Ramos (cell line): ENCODE data around the gene WDR70.
"Not testable (repeated sequence)": the region's sequence is repeated elsewhere in the genome, so short reads cannot be mapped to it uniquely, and the experiment has no call there.

ENCODE experiments used
- in situ Hi-C: fragments of 300-500 bp; cut with MboI; formaldehyde crosslinking; loops from one replicate; pipeline ENCODE4 v1.14.3; 2022; ENCODE audit warnings: low sequenced_read_pairs; ENCODE audit not compliant: unreplicated experiment

WDR70 gene

DNA sequence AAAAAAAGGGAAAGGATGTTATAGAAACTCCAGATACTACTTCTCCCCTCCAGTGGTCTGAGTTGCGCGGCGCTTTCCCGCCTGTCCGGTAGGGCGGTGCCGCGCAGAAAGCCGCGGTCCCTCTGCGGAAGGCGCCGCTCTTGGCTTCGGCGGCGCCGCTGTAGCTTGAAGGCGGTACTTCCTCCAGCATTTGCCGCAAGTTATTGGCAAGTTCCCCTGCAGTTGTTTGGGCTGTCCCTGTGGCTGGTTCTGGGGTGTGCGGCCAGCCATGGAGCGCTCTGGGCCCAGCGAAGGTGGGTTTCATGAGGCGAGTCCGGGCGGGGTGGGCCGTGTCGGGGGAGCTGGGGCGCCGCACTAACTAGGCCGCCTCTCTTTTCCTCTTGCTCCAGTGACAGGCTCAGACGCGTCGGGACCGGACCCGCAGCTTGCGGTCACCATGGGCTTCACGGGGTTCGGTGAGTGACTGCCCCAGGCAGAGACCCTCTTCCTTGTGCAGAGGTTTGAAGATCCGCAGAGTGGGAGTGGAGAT lies at the start of gene WDR70:
Gene WDR70, plus strand, starts transcription at position 219 of the 529 bp plus-strand sequence. Its CDS starts 50 bp downstream, at position 269.
- in situ Hi-C loops = not testable (repeated sequence)

DNA sequence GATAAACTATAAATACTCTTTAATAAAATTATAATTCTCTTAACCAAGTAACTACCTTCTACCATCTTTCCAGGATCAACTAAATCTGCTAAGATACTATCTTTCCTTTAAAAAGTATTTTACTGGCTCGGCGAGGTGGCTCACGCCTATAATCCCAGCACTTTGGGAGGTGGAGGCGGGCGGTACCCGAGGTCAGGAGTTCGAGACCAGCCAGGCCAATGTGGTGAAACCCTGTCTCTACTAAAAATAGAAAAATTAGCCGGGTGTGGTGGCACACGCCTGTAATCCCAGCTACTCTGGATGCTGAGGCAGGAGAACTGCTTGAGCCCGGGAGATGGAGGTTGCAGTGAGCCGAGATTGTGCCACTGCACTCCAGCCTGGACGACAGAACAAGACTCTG lies 44.4 kb upstream of the WDR70 start:
- in situ Hi-C loops = not testable (repeated sequence)

DNA sequence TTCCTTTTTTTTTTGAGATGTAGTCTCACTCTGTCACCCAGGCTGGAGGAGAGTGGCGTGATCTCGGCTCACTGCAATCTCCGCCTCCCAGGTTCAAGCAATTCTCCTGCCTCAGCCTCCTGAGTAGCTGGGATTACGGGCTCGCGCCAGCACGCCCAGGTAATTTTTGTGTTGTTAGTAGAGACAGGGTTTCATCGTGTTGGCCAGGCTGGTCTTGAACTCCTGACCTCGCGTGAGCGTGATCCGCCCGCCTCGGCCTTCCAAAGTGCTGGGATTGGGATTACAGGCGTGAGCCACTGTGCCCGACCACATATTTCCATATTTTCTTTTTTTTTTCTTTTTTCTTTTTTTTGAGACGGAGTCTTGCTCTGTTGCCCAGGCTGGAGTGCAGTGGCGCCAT lies 36.4 kb upstream of the WDR70 start:
- in situ Hi-C loops = not testable (repeated sequence)

GRCh38 chr5:37355161-37355560 lies 24.0 kb upstream of the WDR70 start:
- in situ Hi-C loops = no loop called here

- in situ Hi-C loops = no loop called here
Observed at GRCh38 chr5:37370550-37370863, 8.6 kb upstream of the WDR70 start.

GRCh38 chr5:37370864-37371726 lies 8.0 kb upstream of the WDR70 start, which contains the start of gene NUP155:
Gene NUP155, minus strand, starts transcription at chr5:37371106. Its CDS starts 129 bp downstream, at chr5:37370977.
- in situ Hi-C loops = no loop called here

DNA sequence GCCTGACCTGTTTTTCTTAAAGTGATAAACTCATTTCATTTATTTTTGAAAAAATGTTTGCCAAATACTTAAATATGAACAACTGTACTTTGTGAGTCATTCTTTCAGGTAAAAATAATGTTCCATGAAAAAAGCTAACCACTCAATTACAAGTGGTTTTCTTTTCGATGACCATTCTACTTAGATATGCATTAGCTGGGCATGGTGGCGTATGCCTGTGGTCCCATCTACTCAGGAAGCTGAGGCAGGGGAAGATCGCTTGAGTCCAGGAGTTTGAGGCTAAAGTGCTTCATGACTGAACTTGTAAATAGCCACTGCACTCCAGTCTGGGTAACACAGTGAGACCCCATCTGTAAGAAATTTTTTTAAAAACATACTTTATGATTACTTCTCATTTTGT lies 4.0 kb upstream of the WDR70 start:
- in situ Hi-C loops = no loop called here

DNA sequence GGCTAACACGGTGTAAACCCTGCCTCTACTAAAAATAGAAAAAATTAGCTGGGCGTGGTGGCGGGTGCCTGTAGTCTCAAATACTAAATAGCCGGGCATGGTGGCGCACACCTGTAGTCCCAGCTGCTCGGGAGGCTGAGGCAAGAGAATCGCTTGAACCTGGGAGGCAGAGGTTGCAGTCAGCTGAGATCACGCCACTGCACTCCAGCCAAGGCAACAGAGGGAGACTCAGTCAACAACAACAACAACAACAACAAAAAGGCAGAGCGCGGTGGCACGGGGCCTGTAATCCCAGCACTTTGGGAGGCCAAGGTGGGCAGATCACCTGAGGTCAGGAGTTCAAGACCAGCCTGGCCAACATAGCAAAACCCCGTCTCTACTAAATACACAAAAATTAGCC lies 1.1 kb upstream of the WDR70 start:
- in situ Hi-C loops = not testable (repeated sequence)

DNA sequence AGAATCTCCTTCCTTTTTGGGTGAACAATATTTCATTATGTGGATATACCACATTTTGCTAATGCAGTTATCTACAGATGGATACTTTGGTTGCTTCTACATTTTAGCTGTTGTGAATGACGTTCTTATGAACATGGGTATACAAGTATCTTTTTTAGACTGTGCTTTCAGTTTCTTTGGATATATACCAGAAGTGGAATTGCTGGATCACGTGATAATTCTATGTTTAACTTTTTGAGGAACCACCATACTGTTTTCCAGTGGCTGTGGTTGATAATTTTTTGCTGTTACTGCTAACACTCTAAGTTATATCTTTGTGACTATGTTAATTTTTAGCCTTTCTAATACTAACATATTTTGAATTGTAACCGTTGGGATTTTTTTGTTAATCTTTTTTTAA lies 12.5 kb downstream of the WDR70 start:
- in situ Hi-C loops = no loop called here

DNA sequence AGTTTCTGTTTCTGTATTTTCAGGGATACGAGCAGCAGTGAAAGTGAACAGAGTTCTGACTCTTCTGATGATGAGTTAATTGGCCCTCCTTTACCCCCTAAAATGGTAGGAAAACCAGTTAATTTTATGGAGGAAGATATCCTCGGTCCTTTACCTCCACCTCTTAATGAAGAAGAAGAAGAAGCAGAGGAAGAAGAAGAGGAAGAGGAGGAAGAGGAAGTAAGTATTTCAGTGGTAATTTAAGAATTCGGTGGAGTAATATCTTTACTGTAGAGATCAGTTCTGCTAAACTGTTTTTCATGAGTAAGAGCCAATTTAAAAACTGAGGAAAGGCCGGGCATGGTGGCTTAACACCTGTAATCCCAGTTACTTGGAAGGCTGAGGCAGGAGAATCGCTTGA lies 17.2 kb downstream of the WDR70 start:
- in situ Hi-C loops = no loop called here

DNA sequence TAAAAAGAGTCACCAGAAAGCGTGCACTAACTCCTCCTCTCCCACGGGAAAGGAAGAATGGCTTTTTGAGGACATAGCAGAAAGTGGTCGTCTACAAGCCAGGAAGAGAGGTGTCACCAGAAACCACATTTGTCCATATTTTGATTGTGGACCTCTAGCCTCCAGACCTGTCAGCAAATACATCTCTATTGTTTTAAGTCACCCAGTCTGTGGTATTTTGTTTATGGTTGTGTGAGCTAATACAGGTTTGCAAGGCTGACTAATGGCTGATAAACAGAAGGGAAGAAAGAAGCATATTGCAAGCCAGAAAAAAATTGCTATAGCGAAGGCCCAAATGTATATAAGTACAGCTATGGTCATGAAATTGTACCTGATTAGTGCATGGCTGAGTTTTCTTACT lies 21.4 kb downstream of the WDR70 start:
- in situ Hi-C loops = loop anchor here (10.0 kb wide), 1 partner anchor 794 kb away; no protein-coding TSS in a partner anchor

DNA sequence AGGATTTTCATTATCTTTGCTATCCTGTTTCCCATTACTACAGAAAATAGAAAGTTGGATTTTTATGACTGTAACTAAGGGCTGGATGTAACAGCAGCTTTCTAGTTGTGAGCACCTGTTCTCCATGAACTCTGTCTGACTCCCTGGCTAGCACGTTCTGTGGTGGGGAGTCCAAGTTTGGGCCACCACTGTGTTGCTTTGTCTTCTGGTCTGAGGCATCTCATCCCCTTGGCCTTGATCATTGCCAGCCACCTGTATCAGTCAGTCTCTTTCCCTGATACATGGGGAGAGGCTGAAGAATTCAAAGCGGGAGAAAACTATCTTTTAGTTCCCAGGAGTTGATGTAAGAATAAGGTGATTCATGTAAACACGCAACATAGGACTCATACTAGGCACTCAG lies 33.4 kb downstream of the WDR70 start:
- in situ Hi-C loops = no loop called here

- in situ Hi-C loops = not testable (repeated sequence)
Observed at GRCh38 chr5:37415456-37415855, 36.3 kb downstream of the WDR70 start.

GRCh38 chr5:37417347-37417746 lies 38.2 kb downstream of the WDR70 start:
- in situ Hi-C loops = no loop called here

- in situ Hi-C loops = no loop called here
Observed at GRCh38 chr5:37424441-37424840, 45.3 kb downstream of the WDR70 start.

- in situ Hi-C loops = no loop called here
Observed at GRCh38 chr5:37428044-37428443, 48.9 kb downstream of the WDR70 start.

GRCh38 chr5:37435261-37435660 lies 56.1 kb downstream of the WDR70 start:
- in situ Hi-C loops = no loop called here

DNA sequence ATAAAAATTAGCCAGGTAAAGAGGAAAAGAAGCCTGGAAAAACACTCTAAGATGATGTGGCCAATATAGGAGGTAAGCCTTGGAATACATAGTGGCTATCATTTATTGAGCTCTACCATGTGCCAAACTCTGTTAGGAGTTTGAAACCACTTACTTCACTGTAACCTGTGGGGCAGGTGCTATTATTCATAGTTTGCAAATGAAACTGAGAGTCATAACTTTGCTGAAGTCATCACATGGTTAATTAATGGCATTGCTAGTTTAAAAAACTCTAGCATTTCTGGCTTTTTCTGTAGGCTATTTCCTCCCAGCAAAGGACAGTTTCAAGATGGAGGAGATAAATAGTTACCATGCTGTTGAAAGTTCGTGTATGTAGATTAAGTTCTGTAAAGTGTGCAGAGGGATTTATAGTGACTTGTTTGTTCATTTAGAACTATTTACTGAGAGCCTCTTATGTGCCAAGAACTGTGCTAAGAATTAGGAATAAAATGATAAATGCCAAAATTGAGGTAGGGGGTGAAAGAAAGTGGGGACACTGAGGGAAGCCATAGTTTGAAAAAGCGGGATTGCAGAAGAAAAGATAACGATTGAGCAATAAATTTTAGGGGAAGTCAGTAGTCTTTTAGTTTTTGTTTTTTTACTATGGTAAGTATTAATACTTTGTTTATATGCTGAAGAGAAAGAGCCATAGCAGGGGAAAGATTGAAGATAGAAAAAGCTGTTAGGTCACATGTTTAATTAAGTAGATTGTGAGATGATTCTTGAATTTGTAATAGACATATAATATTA lies 57.2 kb downstream of the WDR70 start:
- in situ Hi-C loops = no loop called here

- in situ Hi-C loops = no loop called here
Observed at GRCh38 chr5:37437711-37438110, 58.6 kb downstream of the WDR70 start.

GRCh38 chr5:37445783-37446182 lies 66.7 kb downstream of the WDR70 start:
- in situ Hi-C loops = not testable (repeated sequence)

DNA sequence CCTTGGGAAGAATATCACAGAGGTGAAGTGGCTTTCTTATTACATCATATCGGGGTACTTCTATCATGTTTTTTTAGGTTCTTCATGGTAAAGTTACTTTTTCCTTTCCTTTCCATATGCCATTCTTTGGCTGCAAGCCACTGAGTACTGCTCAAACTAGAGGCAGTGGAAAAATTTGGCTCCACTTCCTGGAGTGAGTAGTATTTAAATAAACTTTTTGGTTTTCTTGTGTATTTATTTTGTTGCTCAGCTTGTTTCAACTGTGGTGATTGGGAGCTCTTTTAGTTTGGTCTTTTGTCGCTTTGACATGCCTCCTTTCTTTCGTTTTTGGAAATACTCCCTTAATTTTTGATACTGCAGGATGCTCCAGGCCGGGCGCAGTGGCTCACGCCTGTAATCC lies 69.8 kb downstream of the WDR70 start:
- in situ Hi-C loops = no loop called here
